PFSK-1 (cell line): Measurements from ENCODE around the gene C10orf143.

Source experiments
- FOXP2 ChIP-seq: optimal IDR thresholded peaks from 2 replicates; pipeline ENCODE3; 2011; ENCODE audit warnings: borderline replicate concordance, control low read depth, inconsistent platforms; ENCODE audit not compliant: insufficient read depth; ENCODE audit errors: extremely low read length, extremely low read depth
- POLR2AphosphoS5 ChIP-seq: IDR thresholded peaks from 2 replicates; pipeline ENCODE4 v1.6.1; 2012; ENCODE audit warnings: low read depth, mild to moderate bottlenecking, control low read depth, low read length, moderate library complexity
- REST ChIP-seq, 2 experiments: IDR thresholded peaks; 2 replicates each; pipeline versions ENCODE4 v1.6.1 to v1.8.0; 2011 to 2012; ENCODE audit warnings: low read depth in 2 of 2, low read length in 2 of 2, control low read depth in 1 of 2, inconsistent platforms in 1 of 2, mild to moderate bottlenecking in 1 of 2, moderate library complexity in 1 of 2; ENCODE audit not compliant: insufficient read depth in 1 of 2
- SIN3A ChIP-seq: IDR thresholded peaks from 2 replicates; pipeline ENCODE4 v1.6.1; 2012; ENCODE audit warnings: mild to moderate bottlenecking, low read length, moderate library complexity, borderline replicate concordance; ENCODE audit not compliant: insufficient read depth
- TAF1 ChIP-seq: IDR thresholded peaks from 2 replicates; pipeline ENCODE4 v1.6.1; 2012; ENCODE audit warnings: low read length, control low read depth, borderline replicate concordance; ENCODE audit not compliant: insufficient read depth

C10orf143 gene

GRCh38 chr10:130046591-130046990, 64.0 kb downstream of the C10orf143 start:
- no peak for TF ChIP-seq TAF1
- TF ChIP-seq SIN3A: no peak
- TF ChIP-seq FOXP2: no peak
- no peak for TF ChIP-seq REST (IDR thresholded peaks at IDR 0.05; ENCODE audit: insufficient read depth in 1 of 2, low read depth in 2 of 2, low read length in 2 of 2)
- TF ChIP-seq POLR2AphosphoS5: no peak

GRCh38 chr10:130045801-130046321, 64.8 kb downstream of the C10orf143 start:
- TF ChIP-seq REST (IDR thresholded peaks at IDR 0.05; ENCODE audit: insufficient read depth in 1 of 2, low read depth in 2 of 2, low read length in 2 of 2): no peak
- TF ChIP-seq TAF1: no peak
- no peak for TF ChIP-seq FOXP2
- no peak for TF ChIP-seq SIN3A
- no peak for TF ChIP-seq POLR2AphosphoS5

GRCh38 chr10:130045091-130045652, 65.5 kb downstream of the C10orf143 start:
- no peak for TF ChIP-seq TAF1

- TF ChIP-seq REST (IDR thresholded peaks at IDR 0.05; ENCODE audit: insufficient read depth in 1 of 2, low read depth in 2 of 2, low read length in 2 of 2): no peak
- no peak for TF ChIP-seq POLR2AphosphoS5
- TF ChIP-seq SIN3A: no peak
- TF ChIP-seq FOXP2: no peak
- no peak for TF ChIP-seq TAF1
Measured at GRCh38 chr10:130044067-130045061, 66.3 kb downstream of the C10orf143 start.

- TF ChIP-seq SIN3A: no peak
- TF ChIP-seq POLR2AphosphoS5: no peak
- TF ChIP-seq TAF1: no peak
- no peak for TF ChIP-seq REST (IDR thresholded peaks at IDR 0.05; ENCODE audit: insufficient read depth in 1 of 2, low read depth in 2 of 2, low read length in 2 of 2)
- no peak for TF ChIP-seq FOXP2
Measured at GRCh38 chr10:130043491-130043890, 67.1 kb downstream of the C10orf143 start.
